Stimulated activated CD8-positive, alpha-beta memory T cell treated with anti-CD3 and anti-CD28 coated beads, Interleukin-15, amount 100 ng/mL, for 48 hours (primary cell): ENCODE data around the gene LRRC17.

Source experiments
- DNase-seq, 2 donors: peaks; one replicate each; pipeline ENCODE4 v3.0.0-alpha.2; 2020; ENCODE audit warnings: low read depth in 2 of 2

The LRRC17 gene

GRCh38 chr7:102988088-102988487 lies 75.3 kb downstream of the LRRC17 start:
- no peak for DNase-seq

DNA sequence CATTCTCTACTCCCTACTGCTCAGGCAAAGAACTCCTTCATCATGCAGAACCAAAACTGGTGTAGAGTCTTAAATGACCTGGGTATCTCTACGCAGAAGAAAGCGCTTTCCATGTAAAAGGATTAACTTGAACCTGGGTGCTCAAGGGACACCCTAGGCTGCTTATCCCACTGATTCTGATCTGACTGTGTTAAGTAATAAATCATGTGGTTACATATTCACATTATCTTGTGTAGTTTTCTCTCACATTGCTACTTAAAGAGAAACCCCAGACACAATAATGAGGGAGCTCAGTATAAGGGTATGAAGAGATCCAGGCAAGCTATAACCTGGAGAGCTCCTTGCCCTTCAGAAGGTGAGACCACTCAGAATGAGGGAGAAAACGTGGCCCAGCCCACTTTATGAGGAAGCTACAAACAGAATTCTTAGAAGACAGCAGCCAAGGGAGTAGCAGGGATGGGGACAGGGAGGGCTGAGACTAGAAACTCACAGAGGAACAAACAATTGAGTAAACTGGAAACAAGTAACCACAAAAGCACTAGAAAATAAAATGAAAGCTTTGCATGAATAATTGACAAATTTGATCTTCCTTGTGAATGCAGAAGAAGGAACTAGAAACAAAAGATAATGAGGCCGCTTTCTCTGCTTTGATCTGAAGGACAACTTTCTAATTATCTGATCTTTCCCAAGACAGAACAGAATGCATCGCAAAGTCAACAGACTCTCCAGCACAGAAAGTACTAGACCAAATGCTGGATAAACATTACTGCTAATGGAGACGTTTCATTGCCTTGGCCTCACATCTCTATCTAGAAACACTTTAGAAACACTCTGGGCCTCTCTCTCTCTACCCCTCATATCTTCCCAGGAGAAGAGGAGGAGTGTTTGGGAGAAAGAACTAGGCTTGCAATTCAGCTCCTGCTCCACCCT lies 76.1 kb downstream of the LRRC17 start:
- DNase-seq = no peak

DNA sequence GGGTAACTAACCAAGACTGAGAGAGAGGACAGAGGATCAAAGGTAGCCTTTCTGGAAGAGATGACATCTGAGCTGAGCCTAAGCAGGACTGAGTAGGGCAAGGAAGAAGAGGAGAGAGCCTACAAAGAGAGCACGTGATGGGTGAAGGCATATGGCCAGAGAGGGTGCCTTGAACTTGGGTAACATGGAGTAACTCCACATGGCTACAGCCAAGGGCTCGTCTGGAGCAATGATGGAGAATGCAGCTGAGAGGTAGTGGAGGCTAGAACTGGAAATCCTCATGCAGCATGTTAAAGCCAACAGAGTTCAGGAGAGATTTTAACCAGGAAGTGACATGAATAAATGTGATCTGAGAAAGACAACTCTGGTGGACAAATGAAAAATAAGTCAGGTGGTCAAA lies 77.8 kb downstream of the LRRC17 start:
- no peak for DNase-seq

- no peak for DNase-seq
Observed at GRCh38 chr7:102991077-102991539, 78.3 kb downstream of the LRRC17 start.

- DNase-seq = no peak
Observed at GRCh38 chr7:102991540-102992214, 78.9 kb downstream of the LRRC17 start.

DNA sequence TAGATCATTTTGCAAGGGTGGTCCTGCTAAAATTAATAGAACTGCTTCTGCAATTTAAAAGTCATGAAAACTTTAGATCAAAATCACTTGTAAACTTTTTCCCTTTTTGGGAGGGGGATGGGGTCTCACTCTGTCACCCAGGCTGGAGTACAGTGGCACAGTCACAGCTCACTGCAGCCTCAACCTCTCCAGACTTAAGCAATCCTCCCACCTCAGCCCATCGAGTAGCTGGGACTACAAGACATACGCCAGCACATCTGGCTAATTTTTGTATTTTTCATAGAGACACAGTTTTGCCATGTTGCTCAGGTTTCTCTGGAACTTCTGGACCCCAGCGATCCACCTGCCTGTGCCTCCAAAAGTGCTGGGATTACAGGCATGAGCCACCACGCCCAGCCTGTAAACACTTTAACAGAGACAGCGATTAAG lies 79.7 kb downstream of the LRRC17 start:
- DNase-seq = no peak

GRCh38 chr7:102992938-102993717 lies 80.3 kb downstream of the LRRC17 start:
- no peak for DNase-seq

- no peak for DNase-seq
Observed at GRCh38 chr7:102993718-102994029, 80.9 kb downstream of the LRRC17 start.

DNA sequence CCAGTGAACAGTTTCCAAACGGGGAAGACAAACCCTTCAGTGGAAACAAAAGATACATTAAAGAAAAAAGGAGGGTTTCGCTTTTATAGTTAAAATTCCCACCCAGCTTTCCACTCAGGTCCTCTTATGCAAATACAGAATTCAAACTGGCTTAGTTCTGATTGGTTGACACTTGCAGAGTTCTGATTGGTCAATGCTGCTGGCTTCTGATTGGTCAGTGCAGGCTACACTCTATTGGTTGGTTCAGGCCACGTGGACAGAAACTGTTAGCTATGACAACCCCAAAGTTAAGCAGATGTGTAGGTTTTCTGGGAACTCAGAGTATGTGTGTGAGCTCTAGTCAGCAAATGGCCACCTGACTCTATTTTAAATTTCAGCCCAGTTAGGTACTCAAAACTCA lies 81.8 kb downstream of the LRRC17 start:
- DNase-seq = no peak
